Muscle of arm (tissue), 12 donors: ENCODE data around the gene ATG4D. TPM values are rescaled to one million over a fixed set of nuclear protein-coding genes. Genes with fewer than 3 reads are reported as not detected.

Experiments
- DNase-seq: peaks from one replicate; pipeline ENCODE4 v3.0.0-alpha.2; 2013
- polyA plus RNA-seq, 12 donors: library from polyadenylated mRNA; unstranded; fragments of 120-200 nt; gene quantifications; one replicate each; pipeline ENCODE4 v1.2.1, GENCODE V29; 2013; ENCODE audit not compliant: insufficient read length in 12 of 12

Gene ATG4D
- polyA plus RNA-seq, 12 donors, result 16.8 to 57.9 (median 19.9) TPM; not detected in 1

GRCh38 chr19:10575011-10575716 is 31.5 kb downstream of the ATG4D start:
- no peak for DNase-seq

GRCh38 chr19:10577951-10578350 is 34.2 kb downstream of the ATG4D start:
- DNase-seq, result no peak

- DNase-seq, result peak; percentile 87
These were observed 37.4 kb downstream of the ATG4D start for GRCh38 chr19:10580979-10581631.

GRCh38 chr19:10582091-10582490 is 38.4 kb downstream of the ATG4D start:
- DNase-seq, result no peak

GRCh38 chr19:10583036-10583776 is 39.5 kb downstream of the ATG4D start:
- DNase-seq, result no peak

DNA sequence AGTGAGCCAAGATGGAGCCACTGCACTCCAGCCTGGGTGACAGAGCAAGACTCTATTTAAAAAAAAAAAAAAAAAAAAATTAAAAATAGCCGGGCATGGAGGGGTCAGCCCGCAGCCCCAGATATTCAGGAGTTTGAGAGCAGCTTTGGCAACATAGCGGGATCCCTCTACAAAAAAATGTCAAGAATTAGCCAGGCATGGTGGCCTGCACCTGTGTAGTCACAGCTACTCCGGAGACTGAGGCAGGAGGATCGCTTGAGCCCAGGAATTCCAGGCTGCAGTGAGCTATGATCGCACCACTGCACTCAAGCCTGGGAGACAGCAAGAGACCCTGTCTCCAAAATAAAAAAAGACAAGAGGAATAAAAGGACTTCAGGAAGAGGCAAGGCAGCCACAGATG is 42.7 kb downstream of the ATG4D start:
- no peak for DNase-seq

GRCh38 chr19:10587022-10587838 is 43.5 kb downstream of the ATG4D start, which contains the start of gene AP1M2:
Gene AP1M2, minus strand, starts transcription at chr19:10587312. Its CDS starts 81 bp downstream, at chr19:10587231.
- no peak for DNase-seq

- DNase-seq, result no peak
These were observed 44.1 kb downstream of the ATG4D start for GRCh38 chr19:10587839-10588150.

DNA sequence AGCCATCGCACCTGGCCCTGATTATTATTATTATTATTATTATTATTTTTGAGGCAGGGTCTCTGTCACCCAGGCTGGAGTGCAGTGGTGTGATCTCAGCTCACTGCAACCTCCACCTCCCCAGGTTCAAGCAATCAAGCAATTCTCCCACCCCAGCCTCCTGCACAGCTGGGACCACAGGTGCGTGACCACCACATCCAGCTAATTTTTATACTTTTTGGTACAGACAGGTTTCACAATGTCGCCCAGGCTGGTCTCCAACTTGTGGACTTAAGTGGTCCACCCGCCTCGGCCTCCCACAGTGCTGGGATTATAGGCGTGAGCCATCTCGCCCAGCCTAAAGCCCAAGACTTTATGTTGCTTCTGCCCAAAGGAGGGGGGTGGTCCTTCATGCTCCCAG is 49.4 kb downstream of the ATG4D start:
- DNase-seq, result no peak

GRCh38 chr19:10593820-10594637 is 50.3 kb downstream of the ATG4D start:
- no peak for DNase-seq

DNA sequence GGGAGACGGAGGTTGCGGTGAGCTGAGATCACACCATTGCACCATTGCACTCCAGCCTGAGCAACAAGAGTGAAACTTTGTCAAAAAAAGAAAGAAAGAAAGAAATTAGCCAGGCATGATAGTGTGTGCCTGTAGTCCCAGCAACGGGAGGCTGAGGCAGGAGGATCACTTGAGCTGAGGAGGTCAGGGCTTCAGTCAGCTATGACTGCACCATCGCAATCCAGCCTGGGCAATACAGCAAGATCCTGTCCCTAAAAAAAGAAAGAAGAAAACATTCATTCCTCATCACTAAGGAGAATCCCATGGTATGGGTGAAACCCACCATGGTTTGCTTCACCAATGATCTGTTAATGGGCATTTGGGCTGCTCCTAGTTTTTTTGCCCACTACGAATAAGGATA is 56.4 kb downstream of the ATG4D start:
- DNase-seq, result no peak

DNA sequence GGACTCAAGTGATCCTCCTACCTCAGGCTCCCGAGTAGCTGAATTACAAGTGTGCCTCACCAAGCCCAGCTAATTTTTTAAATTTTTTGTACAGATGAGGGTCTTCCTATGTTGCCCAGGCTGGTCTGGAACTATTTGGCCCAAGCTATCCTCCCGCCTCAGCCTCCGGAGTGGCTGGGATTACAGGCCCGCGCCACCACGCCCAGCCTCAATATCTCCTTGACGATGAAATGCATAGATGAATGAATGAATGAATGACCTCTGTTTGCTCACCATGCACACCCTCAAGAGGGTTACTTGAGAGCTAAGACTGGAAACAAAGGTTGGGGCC is 58.3 kb downstream of the ATG4D start:
- no peak for DNase-seq

DNA sequence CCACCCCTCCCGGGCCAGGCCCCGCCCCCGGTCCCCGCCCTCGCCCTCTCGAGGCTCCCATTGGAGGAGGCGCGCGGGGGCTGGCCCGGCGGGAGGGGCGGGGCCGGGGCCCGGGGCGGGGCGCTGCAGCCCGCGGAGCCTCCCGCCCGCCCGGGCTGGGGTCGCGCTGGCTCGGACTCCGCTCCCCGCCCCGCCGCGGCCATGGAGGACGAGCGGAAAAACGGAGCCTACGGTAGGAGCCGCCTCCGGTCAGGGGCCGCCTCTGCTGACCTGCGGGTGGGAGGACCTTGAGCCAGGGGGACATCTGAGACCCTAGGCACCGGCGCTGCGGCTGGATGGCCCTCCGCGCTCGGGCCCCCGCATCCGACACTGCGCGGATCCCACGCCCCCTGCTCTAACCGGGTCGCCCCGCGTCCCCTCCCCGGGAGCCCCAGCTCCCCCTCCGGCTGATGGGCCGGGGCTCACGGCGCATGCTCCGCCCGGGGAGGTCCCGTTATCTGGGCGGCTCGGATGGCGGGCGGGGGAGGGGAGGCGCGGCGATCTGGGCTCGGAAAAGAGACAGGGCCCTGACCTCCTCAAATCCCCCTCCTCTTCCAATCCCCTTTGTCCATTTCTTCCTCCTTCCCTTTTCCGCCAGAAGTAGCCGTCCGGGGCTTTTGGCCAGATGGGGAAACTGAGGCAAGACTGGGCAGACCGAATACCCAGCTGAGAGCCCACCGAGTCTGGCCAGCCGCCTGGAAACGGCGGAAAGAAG is 58.8 kb downstream of the ATG4D start:
- DNase-seq, result peak; percentile 71

Other genes with a start within 250 kb of the ATG4D start
- 1 to 10 TPM in 10 of 12 donors, not detected in 2; 1.9 to 4.8 (median 3.5) TPM for gene ZGLP1, start 234.1 kb upstream of the ATG4D start, polyA plus RNA-seq
- gene FDX2, start 227.9 kb upstream of the ATG4D start, polyA plus RNA-seq, result 10 to 100 TPM in 11 of 12 donors, not detected in 1; 10.9 to 34.1 (median 13.6) TPM
- gene RAVER1, start 210.4 kb upstream of the ATG4D start, polyA plus RNA-seq, result 10 to 100 TPM in 9 of 12 donors, 1 to 10 TPM in 2, not detected in 1; 9.3 to 27.7 (median 12.1) TPM
- 10 to 100 TPM in 1 of 12 donors, 1 to 10 TPM in 9, not detected in 2; 4.6 to 10.4 (median 5.3) TPM for gene ICAM3, start 204.3 kb upstream of the ATG4D start, polyA plus RNA-seq
- gene TYK2, start 163.3 kb upstream of the ATG4D start, polyA plus RNA-seq, result 100 to 1,000 TPM in 1 of 12 donors, 10 to 100 TPM in 10, not detected in 1; 52.4 to 126 (median 61.0) TPM
- 100 to 1,000 TPM in 11 of 12 donors, not detected in 1; 109 to 202 (median 123) TPM for gene CDC37, start 140.4 kb upstream of the ATG4D start, polyA plus RNA-seq
- 1 to 10 TPM in 11 of 12 donors, not detected in 1; 2.4 to 5.2 (median 3.2) TPM for gene PDE4A, start 123.4 kb upstream of the ATG4D start, polyA plus RNA-seq
- 10 to 100 TPM in 11 of 12 donors, not detected in 1; 30.3 to 85.6 (median 66.2) TPM for gene KEAP1, start 40.5 kb upstream of the ATG4D start, polyA plus RNA-seq
- 1 to 10 TPM in 9 of 12 donors, under 1 TPM in 1, not detected in 2; 0.86 to 2.4 (median 1.6) TPM for gene S1PR5, start 26.5 kb upstream of the ATG4D start, polyA plus RNA-seq
- 10 to 100 TPM in 11 of 12 donors, not detected in 1; 15.9 to 47.3 (median 22.8) TPM for gene KRI1, start 22.1 kb downstream of the ATG4D start, polyA plus RNA-seq
- gene CDKN2D, start 25.1 kb downstream of the ATG4D start, polyA plus RNA-seq, result 10 to 100 TPM in 11 of 12 donors, not detected in 1; 11.8 to 36.1 (median 14.3) TPM
- 1 to 10 TPM in 4 of 12 donors, under 1 TPM in 3, not detected in 5; 0.31 to 6.6 (median 1.2) TPM for gene AP1M2, start 43.4 kb downstream of the ATG4D start, polyA plus RNA-seq
- gene SLC44A2, start 81.6 kb downstream of the ATG4D start, polyA plus RNA-seq, result 100 to 1,000 TPM; 112 to 710 (median 142) TPM
- gene ILF3, start 110.4 kb downstream of the ATG4D start, polyA plus RNA-seq, result 100 to 1,000 TPM; 134 to 868 (median 154) TPM
- 10 to 100 TPM in 11 of 12 donors, not detected in 1; 21.5 to 45.6 (median 28.5) TPM for gene QTRT1, start 157.5 kb downstream of the ATG4D start, polyA plus RNA-seq
- gene DNM2, start 174.2 kb downstream of the ATG4D start, polyA plus RNA-seq, result 100 to 1,000 TPM in 1 of 12 donors, 10 to 100 TPM in 10, not detected in 1; 52.4 to 101 (median 74.4) TPM